HepG2 (cell line): ENCODE results near the gene TPGS1. TPM values are rescaled to one million over a fixed set of nuclear protein-coding genes. Genes with fewer than 3 reads are reported as not detected.

Experiments
- ATF7-NPFF ChIP-seq: sonication (generic); formaldehyde crosslinking; IDR thresholded peaks from 2 replicates; pipeline ENCODE4 v1.8.1; 2023; ENCODE audit warnings: mild to moderate bottlenecking, low read depth, missing genetic modification reagents, moderate library complexity
- EZH2 ChIP-seq: conservative IDR thresholded peaks from 2 replicates; pipeline ENCODE4 v1.6.1; 2012; ENCODE audit warnings: mild to moderate bottlenecking, low read depth, low read length, moderate library complexity
- HNF1B ChIP-seq: sonication (generic); formaldehyde crosslinking; IDR thresholded peaks from 2 replicates; pipeline ENCODE4 v1.5.1; 2020; ENCODE audit warnings: mild to moderate bottlenecking, moderate library complexity, missing genetic modification reagents
- JUN ChIP-seq: sonication (generic); formaldehyde crosslinking; IDR thresholded peaks from 2 replicates; pipeline ENCODE4 v1.4.0; 2020; ENCODE audit warnings: mild to moderate bottlenecking, missing genetic modification reagents
- NFYB ChIP-seq: sonication (generic); formaldehyde crosslinking; IDR thresholded peaks from 2 replicates; pipeline ENCODE4 v1.4.0; 2020; ENCODE audit warnings: missing genetic modification reagents
- NFYC ChIP-seq: IDR thresholded peaks from 2 replicates; pipeline ENCODE4 v1.6.1; 2016; ENCODE audit warnings: missing genetic modification reagents, missing compliant biosample characterization
- SMAD3 ChIP-seq: sonication (generic); formaldehyde crosslinking; IDR thresholded peaks from 2 replicates; pipeline ENCODE4 v1.4.0; 2020; ENCODE audit warnings: missing genetic modification reagents
- TBX3 ChIP-seq: fragments of 450-650 bp; IDR thresholded peaks from 2 replicates; pipeline ENCODE4 v1.6.1; 2017; ENCODE audit warnings: antibody characterized with exemption, mild to moderate bottlenecking, inconsistent platforms, borderline replicate concordance
- THYN1 ChIP-seq: sonication (generic); formaldehyde crosslinking; IDR thresholded peaks from 2 replicates; pipeline ENCODE4 v1.8.1; 2023; ENCODE audit warnings: low read depth, mild to moderate bottlenecking, moderate library complexity, missing genetic modification reagents, borderline replicate concordance
- U2AF1 ChIP-seq: fragments of 200-400 bp; formaldehyde crosslinking; optimal IDR thresholded peaks from 2 replicates; pipeline ENCODE3; 2017; ENCODE audit warnings: mild to moderate bottlenecking, low read depth, low read length
- ZNF331 ChIP-seq: sonication (generic); formaldehyde crosslinking; IDR thresholded peaks from 2 replicates; pipeline ENCODE4 v1.4.0; 2020; ENCODE audit warnings: missing genetic modification reagents
- ZNF432 ChIP-seq: sonication (generic); formaldehyde crosslinking; IDR thresholded peaks from 2 replicates; pipeline ENCODE4 v1.5.0; 2020; ENCODE audit warnings: missing genetic modification reagents, mild to moderate bottlenecking, borderline replicate concordance
- ZNF609 ChIP-seq: sonication (generic); formaldehyde crosslinking; IDR thresholded peaks from 2 replicates; pipeline ENCODE4 v1.4.0; 2020; ENCODE audit warnings: mild to moderate bottlenecking, missing genetic modification reagents, borderline replicate concordance
- ZNF670 ChIP-seq: sonication (generic); formaldehyde crosslinking; IDR thresholded peaks from 2 replicates; pipeline ENCODE4 v1.8.0; 2022; ENCODE audit warnings: mild to moderate bottlenecking, missing genetic modification reagents, borderline replicate concordance
- ZNF75D ChIP-seq: sonication (generic); formaldehyde crosslinking; IDR thresholded peaks from 2 replicates; pipeline ENCODE4 v1.8.1; 2023; ENCODE audit warnings: missing genetic modification reagents, mild to moderate bottlenecking, borderline replicate concordance
- polyA plus RNA-seq, 8 experiments: library from polyadenylated mRNA; depleted of rRNA in 3 of 8; stranded (reverse) in 7 of 8; unstranded in 1 of 8; fragments of >200 nt; fragmentation: Illumina TruSeq in 4 of 8; extraction: Trizol in 4 of 8; gene quantifications; 2 replicates each; pipeline versions ENCODE4 v1.2.1 to v1.2.3, GENCODE V29; 2011 to 2016; ENCODE audit warnings: low read depth in 4 of 8, missing spikeins in 1 of 8, mixed read lengths in 1 of 8; ENCODE audit not compliant: insufficient read depth in 1 of 8
- total RNA-seq, 5 experiments: library from RNA; depleted of rRNA; stranded (reverse); fragments of >200 nt; fragmentation: Illumina TruSeq; extraction: Trizol; gene quantifications; 2 replicates each; pipeline ENCODE4 v1.2.3, GENCODE V29; 2016; ENCODE audit warnings: low read depth in 1 of 5
- TF ChIP-seq, protein P1 (sequence below): IDR thresholded peaks from 2 replicates; pipeline ENCODE4 v1.6.1; 2016; ENCODE audit warnings: low read depth, missing genetic modification reagents, missing compliant biosample characterization

TPGS1 gene
- total and polyA plus RNA-seq, 2 of the 13 experiments (the other 11 are each of a cell fraction or from before 2014, with no cell fraction given): 1.1 to 6.2 TPM

GRCh38 chr19:491146-491741 lies 16.1 kb upstream of the TPGS1 start (continued):
- TF ChIP-seq THYN1 (CRISPR knock-in tag) (no peak), NFYB (no peak), ZNF609 (CRISPR knock-in tag) (0 out of 2 replicates have a peak, but pooled peaks have one; percentile 28), TBX3 (no peak), ATF7-NPFF (CRISPR knock-in tag) (no peak), EZH2 (no peak), NFYC (CRISPR knock-in tag) (no peak), ZNF432 (CRISPR knock-in tag) (no peak), HNF1B (CRISPR knock-in tag) (no peak), ZNF331 (CRISPR knock-in tag) (0 out of 2 replicates have a peak, but pooled peaks have one; percentile 20), ZNF670 (CRISPR knock-in tag) (no peak), U2AF1 (no peak), ZNF75D (no peak), SMAD3 (CRISPR knock-in tag) (0 out of 2 replicates have a peak, but pooled peaks have one; percentile 31), JUN (CRISPR knock-in tag) (no peak)
- TF ChIP-seq, protein P1, sequence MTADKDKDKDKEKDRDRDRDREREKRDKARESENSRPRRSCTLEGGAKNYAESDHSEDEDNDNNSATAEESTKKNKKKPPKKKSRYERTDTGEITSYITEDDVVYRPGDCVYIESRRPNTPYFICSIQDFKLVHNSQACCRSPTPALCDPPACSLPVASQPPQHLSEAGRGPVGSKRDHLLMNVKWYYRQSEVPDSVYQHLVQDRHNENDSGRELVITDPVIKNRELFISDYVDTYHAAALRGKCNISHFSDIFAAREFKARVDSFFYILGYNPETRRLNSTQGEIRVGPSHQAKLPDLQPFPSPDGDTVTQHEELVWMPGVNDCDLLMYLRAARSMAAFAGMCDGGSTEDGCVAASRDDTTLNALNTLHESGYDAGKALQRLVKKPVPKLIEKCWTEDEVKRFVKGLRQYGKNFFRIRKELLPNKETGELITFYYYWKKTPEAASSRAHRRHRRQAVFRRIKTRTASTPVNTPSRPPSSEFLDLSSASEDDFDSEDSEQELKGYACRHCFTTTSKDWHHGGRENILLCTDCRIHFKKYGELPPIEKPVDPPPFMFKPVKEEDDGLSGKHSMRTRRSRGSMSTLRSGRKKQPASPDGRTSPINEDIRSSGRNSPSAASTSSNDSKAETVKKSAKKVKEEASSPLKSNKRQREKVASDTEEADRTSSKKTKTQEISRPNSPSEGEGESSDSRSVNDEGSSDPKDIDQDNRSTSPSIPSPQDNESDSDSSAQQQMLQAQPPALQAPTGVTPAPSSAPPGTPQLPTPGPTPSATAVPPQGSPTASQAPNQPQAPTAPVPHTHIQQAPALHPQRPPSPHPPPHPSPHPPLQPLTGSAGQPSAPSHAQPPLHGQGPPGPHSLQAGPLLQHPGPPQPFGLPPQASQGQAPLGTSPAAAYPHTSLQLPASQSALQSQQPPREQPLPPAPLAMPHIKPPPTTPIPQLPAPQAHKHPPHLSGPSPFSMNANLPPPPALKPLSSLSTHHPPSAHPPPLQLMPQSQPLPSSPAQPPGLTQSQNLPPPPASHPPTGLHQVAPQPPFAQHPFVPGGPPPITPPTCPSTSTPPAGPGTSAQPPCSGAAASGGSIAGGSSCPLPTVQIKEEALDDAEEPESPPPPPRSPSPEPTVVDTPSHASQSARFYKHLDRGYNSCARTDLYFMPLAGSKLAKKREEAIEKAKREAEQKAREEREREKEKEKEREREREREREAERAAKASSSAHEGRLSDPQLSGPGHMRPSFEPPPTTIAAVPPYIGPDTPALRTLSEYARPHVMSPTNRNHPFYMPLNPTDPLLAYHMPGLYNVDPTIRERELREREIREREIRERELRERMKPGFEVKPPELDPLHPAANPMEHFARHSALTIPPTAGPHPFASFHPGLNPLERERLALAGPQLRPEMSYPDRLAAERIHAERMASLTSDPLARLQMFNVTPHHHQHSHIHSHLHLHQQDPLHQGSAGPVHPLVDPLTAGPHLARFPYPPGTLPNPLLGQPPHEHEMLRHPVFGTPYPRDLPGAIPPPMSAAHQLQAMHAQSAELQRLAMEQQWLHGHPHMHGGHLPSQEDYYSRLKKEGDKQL (CRISPR knock-in tag): no peak
